ENCODE data around the gene OBSL1.
A peak's percentile ranks its signal among the peaks of the same experiment; 100 is the strongest.

Gene OBSL1

GRCh38 chr2:219548990-219549389, 22.3 kb downstream of the OBSL1 start:
- DNase-seq = no peak

DNA sequence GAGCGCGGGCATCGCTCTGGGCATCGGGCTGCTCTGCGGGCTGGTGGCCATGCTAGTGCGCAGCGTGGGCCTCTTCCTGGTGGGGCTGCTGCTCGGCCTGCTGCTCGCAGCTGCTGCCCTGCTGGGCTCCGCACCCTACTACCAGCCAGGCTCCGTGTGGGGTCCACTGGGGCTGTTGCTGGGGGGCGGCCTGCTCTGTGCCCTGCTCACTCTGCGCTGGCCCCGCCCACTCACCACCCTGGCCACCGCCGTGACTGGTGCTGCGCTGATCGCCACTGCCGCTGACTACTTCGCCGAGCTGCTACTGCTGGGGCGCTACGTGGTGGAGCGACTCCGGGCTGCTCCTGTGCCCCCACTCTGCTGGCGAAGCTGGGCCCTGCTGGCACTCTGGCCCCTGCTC, 23.7 kb downstream of the OBSL1 start:
- DNase-seq = no peak

- no peak for DNase-seq
These were observed 25.4 kb downstream of the OBSL1 start for GRCh38 chr2:219545943-219546352.

- no peak for DNase-seq
These were observed 25.9 kb downstream of the OBSL1 start for GRCh38 chr2:219545295-219545942.

DNA sequence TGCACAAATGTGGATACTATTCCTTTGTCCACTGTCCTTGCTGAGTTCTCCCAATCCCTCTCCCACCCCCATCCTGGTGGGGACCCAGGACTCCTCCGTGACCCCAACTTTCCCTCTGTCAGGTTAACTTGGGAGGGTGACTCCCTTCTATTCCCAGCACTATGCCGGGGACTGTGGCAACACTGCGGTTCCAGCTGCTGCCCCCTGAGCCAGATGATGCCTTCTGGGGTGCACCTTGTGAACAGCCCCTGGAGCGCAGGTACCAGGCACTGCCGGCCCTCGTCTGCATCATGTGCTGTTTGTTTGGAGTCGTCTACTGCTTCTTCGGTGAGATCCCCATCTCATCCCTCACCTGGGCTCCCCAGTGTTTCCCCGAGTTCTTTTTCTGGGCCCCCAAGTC, 26.8 kb downstream of the OBSL1 start:
- DNase-seq = no peak

GRCh38 chr2:219543596-219544358, 27.6 kb downstream of the OBSL1 start, which contains the start of the genes CHPF and TMEM198:
Gene CHPF, minus strand, starts transcription at chr2:219543809. Its CDS starts 271 bp downstream, at chr2:219543538.
Gene TMEM198, plus strand, starts transcription at chr2:219544028. Its CDS starts 700 bp downstream, at chr2:219544728.
- peak; percentile 94 for DNase-seq

DNA sequence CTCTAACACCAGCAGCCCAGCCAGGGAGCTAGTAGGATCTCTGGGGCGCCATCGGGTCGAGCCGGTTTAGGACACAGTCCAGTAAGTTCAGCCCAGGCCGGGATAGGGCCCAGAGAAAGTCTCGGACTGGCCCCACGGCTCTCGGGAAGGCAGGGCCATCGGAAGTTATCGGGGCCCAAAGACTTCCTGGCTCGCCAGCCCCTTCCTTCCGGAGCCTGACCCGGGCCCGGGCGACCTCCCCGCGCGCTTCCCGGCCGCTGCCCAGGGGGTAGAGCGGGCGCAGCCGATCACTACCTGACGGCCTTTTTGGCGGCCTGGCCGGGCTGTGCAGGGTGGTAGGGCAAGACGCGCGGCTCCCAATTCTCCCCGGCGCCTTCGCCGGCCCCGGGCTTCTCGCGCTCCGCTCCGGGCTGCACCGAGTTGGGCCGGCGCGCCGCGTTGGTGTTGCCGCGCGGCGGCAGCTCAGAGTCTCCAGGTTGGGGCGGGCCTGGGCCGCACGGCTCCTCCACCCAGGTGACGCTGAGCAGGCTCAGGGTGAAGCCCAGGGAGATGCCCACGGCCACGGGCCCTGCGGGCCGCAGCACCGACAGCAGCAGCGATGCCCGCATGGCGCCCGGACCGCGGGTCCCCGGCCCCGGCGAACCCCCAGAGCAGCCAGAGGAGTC, 28.3 kb downstream of the OBSL1 start:
- DNase-seq = no peak

- DNase-seq = no peak
These were observed 29.6 kb downstream of the OBSL1 start for GRCh38 chr2:219541611-219542180.

DNA sequence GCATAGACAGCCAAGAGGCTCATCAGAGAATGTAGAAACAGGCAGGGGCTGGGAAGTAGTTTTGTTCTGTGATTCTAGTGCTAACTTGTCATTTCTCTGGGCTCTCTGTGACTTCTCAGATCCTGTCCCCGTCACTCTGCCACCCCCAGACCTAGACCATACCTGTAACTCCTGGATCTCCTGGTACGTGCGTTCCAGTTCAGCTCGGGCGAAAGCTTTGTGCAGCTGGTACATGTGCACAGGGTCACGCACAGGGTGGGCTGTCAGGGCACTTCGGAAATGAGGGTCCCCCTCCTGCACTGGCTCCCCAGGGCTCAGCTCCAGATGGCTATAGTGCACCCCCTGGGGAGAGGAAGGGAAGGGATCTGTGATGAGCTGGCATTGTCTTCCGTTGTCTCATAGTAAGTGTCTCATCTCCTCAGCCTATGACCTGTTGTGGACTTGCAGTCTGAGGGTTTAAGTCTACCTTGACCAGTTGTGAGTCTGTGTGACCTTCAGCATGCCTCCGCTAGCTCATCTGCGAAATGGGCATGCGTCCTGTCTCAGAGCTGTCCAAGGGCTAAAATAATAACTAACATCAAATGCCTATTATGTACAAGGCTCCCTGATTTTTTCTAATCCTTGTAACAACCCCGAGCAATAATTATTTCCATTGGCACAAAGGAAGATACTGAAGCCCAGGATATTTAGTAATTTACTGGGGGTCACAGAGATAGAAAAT, 30.4 kb downstream of the OBSL1 start:
- DNase-seq = no peak

- no peak for DNase-seq
These were observed 31.2 kb downstream of the OBSL1 start for GRCh38 chr2:219539926-219540678.

DNA sequence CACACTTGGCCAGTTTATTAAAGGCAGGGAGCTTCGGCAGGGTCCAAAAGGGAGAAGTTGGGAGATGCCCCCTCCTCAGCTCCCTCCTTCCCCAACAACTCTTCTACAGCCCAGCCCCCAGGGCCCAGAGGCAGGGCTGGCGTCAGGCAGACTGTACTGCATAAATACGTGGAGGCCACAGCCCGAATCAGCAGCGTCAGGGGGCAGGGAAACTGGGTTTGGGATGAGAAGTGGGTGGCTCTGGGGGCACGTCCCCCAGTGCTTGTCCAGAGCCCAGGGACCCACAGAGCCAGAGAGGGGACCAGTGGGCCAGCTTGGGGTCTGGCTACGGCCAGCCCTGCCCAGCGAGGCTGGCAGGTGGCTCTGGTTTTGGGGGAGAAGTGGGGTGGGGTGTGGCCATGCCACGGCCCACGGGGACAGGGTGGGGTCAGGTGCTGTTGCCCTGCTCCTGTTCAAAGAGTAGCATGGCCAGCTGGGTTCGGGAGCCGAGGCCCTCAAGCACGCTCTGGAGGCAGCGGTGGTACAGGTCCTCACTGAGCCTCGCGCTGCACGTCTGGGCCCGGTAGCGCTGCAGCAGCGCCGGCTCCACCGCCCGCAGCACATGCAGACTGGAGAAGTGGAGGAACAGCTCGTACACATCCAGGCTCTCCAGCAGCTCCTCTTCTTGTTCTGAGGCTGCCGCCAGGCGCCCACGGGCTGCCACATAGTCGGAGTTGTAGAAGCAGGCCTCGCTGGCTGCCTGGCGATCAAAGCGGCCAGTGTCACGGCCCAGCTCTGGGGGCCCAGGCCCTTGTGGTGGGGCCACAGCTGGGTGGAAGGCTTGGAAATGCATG, 32.2 kb downstream of the OBSL1 start:
- no peak for DNase-seq

DNA sequence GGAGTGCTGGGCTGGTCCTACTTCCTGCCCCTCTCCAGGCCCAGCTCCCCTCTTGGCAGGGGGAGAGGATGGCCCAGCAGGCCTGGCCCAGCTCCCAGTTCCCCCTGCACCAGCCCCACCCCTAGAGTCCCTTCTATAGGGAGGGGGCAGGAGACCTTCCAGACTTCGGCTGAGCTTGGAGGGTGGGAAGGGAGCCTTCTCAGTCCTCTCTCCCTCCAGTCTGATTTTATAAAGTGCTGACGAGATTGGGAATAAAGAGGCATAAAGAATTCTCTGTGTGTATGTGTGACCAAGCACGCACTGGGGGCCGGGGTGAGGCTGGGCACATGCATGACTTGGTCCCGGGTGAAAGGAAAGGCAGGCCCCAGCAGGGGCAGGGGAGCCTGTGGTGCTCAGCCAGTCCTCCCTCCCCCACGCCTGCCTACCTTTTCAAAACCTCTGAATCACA, 32.8 kb downstream of the OBSL1 start:
- DNase-seq = no peak

DNA sequence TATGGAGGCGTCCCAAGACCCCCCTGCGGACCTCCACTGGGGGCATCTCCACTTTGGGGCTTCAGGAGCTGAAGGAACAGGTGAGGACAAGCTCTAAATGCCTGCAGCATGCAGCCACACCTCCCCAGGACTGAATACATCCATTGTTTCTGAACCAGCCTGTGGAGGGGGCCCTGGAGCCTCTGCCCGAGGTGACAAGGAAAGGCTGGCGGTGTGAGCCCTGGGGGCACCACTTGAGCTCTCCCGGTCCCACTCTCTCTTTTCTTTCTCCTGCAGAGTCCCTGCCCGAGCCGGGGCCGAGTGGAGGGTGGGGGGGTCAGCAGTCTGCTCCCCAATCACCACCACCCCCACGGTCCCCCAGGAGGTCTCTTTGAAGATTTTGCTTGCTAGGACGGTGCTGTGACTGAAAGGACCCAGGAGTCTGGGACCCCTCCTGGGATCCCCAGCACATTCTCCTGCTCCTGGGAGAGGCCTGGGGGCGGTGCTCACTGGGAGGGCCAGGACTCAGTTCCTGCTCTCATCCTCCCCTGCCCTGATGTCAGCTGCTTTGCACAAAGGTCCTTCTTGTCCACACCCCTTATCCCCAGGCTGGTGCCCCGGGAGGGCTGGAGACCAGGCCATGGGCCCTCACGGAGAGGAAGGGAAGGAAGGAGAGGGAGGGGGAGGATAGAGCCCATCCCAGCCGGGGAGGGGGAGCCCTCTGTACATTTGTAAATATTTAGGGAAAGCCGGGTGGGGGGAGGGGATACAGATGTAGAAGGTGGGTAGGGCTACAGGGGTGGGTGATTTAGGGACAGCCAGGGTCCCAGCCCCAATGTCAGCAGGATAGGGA, 33.5 kb downstream of the OBSL1 start:
- no peak for DNase-seq

- no peak for DNase-seq
These were observed 34.4 kb downstream of the OBSL1 start for GRCh38 chr2:219536967-219537366.

GRCh38 chr2:219536425-219536824, 34.9 kb downstream of the OBSL1 start:
- no peak for DNase-seq

DNA sequence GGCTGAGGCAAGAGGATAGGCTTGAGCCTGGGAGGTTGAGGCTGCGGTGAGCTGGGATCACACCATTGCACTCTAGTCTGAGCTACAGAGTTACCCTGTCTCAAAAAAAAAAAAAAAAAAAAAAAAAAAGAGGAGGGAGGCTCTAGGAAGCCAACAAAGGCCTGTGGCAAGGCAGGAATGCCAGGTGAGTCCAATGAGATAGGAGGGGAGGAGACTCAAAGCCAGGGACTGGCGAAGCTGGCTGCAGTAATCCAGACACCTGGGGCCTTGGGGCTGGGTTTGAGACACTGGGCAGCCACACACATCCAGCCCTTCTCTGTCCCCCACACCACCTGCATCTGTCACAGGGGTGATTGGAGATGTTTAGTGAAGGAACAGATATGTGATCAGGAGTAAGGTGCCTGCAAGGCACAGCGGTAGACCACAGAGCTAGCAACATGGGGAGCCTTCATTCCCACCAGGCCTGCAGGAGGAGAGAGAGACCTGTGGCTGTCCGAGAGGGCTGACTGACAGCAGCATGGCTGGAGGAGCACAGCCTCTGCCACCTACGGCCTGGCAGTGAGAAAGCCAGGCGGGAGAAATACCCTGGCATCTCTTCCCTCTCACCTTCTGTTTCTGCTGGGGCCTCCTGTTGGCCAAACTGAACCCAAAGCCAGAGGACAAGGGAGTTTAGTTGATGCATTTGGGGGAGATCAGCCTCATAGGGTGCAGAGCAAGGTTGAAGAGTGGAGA, 37.2 kb downstream of the OBSL1 start:
- DNase-seq = no peak

- no peak for DNase-seq
These were observed 39.0 kb downstream of the OBSL1 start for GRCh38 chr2:219532378-219532649.

GRCh38 chr2:219531639-219532377, 39.5 kb downstream of the OBSL1 start:
- no peak for DNase-seq
